Measurements from ENCODE around the gene CCDC78.
"Not testable (repeated sequence)": the region's sequence is repeated elsewhere in the genome, so short reads cannot be mapped to it uniquely, and the experiment has no call there.

Gene CCDC78

GRCh38 chr16:693364-693763 lies 32.9 kb downstream of the CCDC78 start:
- no peak for DNase-seq (ENCODE audit: low read depth)

- DNase-seq (ENCODE audit: low read depth): no peak
These were observed 33.7 kb downstream of the CCDC78 start for GRCh38 chr16:692356-693108.

- DNase-seq (ENCODE audit: low read depth): not testable (repeated sequence)
These were observed 35.0 kb downstream of the CCDC78 start for GRCh38 chr16:691242-691641.

GRCh38 chr16:689175-689897 lies 36.9 kb downstream of the CCDC78 start:
- no peak for DNase-seq (ENCODE audit: low read depth)

- no peak for DNase-seq (ENCODE audit: low read depth)
These were observed 38.7 kb downstream of the CCDC78 start for GRCh38 chr16:687499-687898.

DNA sequence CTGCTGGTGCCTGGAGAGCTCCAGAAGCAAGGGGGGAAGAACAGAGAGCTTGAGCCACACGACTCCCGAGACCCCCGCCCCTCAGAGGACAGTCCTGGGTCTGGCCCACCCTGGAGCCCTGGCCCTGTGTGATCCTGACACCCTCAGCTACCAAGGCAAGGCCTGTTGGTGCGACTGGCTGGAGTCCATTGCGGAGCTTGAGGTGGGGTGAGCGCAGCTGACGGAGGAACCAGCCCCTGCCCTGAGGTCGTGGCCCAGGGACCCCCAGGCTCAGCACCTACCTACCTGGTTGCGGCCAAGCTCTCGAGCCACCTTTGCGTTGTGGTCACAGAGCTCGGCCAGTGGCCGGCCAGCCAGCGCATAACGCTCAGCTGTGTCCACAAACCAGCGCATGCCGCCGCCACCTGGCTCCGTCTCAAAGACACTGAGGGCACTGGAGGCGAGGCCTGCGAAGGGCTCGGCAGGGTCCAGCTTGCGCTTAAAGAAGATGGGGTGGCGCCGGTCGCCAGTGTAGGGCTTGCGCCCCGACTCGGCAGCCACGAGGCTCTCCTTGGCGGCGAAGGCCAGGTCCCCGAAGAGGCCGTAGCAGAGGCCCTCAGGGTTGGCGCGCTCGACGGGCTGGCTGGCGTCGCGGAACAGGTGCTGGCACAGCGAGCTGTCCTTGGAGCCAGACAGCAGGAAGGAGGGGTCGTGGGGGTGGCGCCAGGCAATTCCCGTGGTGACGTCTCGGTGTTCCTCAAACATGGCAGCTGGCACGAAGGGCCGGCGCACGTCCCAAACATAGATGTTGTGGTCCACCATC lies 39.6 kb downstream of the CCDC78 start:
- DNase-seq (ENCODE audit: low read depth): no peak

DNA sequence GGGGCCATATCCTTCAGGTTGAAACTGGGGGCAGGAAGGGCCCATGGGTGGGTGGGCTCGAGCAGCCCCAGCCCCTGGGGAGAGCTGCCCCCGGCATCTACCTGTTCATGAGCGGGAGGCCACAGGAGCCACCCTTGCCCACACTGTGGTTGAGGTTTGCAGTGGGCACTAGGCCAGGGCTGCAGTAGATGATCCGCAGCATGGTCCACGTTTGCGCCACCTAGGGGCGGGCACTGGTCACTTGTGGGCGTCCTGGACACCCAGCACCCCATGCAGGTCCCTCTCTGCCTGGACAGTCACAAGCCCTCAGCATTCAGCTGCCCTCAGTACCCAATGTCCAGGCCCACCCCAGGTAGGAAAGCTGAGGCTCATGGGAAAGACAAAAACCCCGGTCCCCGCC lies 40.3 kb downstream of the CCDC78 start:
- no peak for DNase-seq (ENCODE audit: low read depth)

GRCh38 chr16:684961-685696 lies 41.1 kb downstream of the CCDC78 start:
- no peak for DNase-seq (ENCODE audit: low read depth)

DNA sequence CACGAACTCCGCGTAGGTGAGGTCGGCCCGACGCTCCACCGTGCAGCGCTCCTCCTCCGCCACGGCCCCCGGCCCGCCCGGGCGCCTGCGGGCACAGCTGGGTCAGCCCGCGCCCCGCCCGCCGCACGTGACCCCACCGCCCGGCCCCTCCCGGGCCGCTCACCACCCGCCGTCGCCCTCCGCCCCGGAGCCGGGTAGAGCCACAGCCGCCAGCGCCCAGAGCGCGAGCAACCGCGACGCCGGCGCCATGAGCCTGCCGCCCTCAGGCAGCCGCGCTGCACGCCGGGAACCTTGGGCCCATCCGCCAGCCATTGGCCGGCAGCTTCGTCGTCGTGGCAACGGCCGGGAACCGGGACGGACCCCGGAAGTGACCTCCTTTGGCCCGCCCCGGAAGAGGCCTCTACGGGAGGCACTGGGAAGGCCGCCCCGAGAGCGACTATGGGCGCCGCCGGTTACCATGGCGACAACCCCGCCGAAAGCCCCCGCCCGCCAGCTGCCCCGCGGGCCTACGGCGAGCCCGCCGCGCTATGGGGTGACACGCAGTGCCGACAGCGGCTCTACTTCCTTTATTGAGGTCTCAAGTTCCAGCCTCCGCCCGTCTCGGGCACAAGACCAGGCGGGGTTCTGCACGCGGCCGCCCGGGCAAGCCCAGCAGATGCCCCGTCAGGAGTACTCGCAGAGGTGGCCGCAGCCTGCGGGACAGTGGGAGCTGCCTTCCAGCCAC lies 42.0 kb downstream of the CCDC78 start, which contains the start of gene JMJD8:
JMJD8 (minus strand) TSS at position 264 of the 724 bp plus-strand sequence; CDS start at position 249, 15 bp downstream.
- DNase-seq (ENCODE audit: low read depth): no peak

DNA sequence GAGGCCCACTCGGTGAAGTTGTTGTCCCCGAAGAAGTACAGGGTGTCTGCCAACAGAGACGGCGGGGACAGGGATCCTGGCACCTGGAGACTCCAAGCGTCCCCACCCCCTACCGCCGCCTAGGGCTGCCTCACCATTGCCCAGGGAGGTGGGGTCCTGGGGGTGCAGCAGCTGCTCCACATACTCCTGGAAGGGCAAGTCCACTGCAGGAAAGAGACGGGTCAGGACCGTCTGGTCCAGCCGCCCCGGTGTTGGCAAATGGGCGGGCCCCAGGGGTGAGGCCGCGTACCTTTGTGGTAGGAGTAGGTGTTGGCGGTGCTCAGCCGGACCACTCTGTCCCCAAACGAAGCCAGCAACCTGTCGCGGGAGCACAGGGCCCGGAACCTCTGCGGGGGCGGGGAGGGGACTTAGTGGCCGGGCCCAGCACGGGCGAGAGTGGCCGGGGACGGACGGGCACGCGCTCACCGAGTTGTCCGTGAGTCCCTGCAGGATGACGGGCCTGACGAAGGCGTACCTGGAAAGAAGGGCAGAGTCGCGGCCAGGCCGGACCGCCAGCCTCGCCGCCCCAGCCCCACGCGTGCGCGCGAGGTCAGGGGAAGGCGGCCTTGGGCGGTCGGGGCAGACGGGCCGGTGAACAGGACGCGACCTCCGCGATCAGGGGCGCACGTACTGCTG lies 42.7 kb downstream of the CCDC78 start:
- no peak for DNase-seq (ENCODE audit: low read depth)

GRCh38 chr16:682493-683395 lies 43.5 kb downstream of the CCDC78 start:
- no peak for DNase-seq (ENCODE audit: low read depth)

GRCh38 chr16:681746-682427 lies 44.4 kb downstream of the CCDC78 start:
- no peak for DNase-seq (ENCODE audit: low read depth)

DNA sequence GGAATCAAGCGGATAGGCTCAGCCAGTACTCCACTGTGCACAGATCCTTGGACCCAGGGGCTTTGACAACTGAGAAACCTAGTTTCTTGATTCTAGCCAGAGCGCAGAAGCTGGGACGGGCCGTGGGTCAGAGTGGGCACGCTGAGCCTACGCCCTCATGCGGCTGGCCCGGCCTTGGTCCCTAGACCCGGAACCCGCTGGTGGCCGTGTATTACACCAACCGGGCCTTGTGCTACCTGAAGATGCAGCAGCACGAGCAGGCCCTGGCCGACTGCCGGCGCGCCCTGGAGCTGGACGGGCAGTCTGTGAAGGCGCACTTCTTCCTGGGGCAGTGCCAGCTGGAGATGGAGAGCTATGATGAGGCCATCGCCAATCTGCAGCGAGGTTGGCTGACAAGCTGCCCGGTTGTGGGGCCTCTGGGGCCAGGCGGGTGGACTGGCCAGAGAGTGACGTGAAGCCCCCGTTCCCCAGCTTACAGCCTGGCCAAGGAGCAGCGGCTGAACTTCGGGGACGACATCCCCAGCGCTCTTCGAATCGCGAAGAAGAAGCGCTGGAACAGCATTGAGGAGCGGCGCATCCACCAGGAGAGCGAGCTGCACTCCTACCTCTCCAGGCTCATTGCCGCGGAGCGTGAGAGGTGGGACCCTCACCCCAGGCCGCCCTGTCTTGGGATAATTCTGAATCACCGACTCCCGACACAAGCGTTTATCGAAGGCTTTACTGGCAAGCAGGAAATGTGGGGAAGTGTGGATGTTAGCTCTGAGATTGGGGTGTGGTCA lies 45.1 kb downstream of the CCDC78 start:
- no peak for DNase-seq (ENCODE audit: low read depth)

DNA sequence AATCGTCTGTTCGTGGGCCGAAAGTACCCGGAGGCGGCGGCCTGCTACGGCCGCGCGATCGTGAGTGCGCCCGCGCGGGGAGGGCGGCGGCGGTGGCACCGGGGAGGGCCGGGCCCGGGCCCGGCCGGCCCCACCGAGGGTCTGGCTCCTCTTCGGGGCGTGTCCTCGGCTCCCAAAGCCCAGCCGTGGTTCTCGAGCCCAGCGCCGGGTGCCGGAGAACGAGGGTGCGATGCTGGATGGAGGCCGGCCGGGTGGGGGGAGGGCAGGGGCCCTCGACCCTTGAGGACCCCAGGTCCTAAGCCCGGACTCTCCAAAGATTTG lies 45.7 kb downstream of the CCDC78 start:
- no peak for DNase-seq (ENCODE audit: low read depth)

DNA sequence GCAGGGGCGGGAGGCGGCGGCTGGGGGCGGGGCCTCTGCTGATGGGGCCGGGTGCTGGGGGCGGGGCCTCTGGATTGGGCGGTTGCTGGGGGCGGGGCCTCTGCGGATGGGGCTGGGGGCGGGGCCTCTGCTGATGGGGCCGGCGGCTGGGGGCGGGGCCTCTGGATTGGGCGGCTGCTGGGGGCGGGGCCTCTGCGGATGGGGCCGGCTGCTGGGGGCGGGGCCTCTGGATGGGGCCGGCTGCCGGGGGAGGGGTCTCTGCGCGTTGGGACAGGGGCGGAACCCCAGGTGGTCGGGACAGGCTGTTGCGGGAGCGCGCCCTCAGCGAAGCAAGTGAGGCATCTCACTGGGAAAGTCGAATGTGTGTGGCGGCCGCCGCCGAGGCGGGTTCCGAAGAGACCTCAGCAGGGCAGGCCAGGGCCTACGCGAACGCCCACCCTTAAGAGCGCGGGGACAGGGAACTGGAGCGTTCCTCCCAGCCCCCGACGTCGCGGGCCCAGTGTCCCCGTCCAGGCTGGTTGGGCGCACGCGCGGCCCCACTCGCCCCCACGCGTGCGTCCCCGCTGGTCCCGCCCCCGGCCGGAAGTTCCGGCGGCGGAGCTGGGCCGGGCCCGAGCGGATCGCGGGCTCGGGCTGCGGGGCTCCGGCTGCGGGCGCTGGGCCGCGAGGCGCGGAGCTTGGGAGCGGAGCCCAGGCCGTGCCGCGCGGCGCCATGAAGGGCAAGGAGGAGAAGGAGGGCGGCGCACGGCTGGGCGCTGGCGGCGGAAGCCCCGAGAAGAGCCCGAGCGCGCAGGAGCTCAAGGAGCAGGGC lies 46.2 kb downstream of the CCDC78 start, which contains the start of gene STUB1:
STUB1 (plus strand) TSS at position 597 of the 811 bp plus-strand sequence; CDS start at position 713, 116 bp downstream.
- DNase-seq (ENCODE audit: low read depth): peak; percentile 56

- DNase-seq (ENCODE audit: low read depth): no peak
These were observed 47.1 kb downstream of the CCDC78 start for GRCh38 chr16:678858-679813.
